Adipocyte (in vitro differentiated cells): Measurements from ENCODE around the gene PARVB.

Source experiments
- DNase-seq: peaks from one replicate; pipeline ENCODE4 v3.0.0-alpha.2; 2015; ENCODE audit warnings: low read depth
- H3K27me3 ChIP-seq: replicated peaks from 2 replicates; pipeline ENCODE4 v1.7.0; 2013; ENCODE audit warnings: mild to moderate bottlenecking, low read length, moderate library complexity; ENCODE audit not compliant: control insufficient read depth, insufficient read depth
- H3K36me3 ChIP-seq: 2 replicates; pipeline ENCODE4 v1.7.0; 2013; ENCODE audit warnings: low read length, mild to moderate bottlenecking, moderate library complexity; ENCODE audit not compliant: control insufficient read depth, insufficient read depth, severe bottlenecking
- H3K4me1 ChIP-seq: 2 replicates; pipeline ENCODE4 v1.7.0; 2013; ENCODE audit warnings: mild to moderate bottlenecking, low read length, moderate library complexity; ENCODE audit not compliant: control insufficient read depth, insufficient read depth
- H3K4me3 ChIP-seq: 2 replicates; pipeline ENCODE4 v1.7.0; 2013; ENCODE audit warnings: mild to moderate bottlenecking, low read length, moderate library complexity
- H3K9ac ChIP-seq: 2 replicates; pipeline ENCODE4 v1.7.0; 2013; ENCODE audit warnings: mild to moderate bottlenecking, low read length, moderate library complexity
- H3K9me3 ChIP-seq: 2 replicates; pipeline ENCODE4 v1.7.0; 2013; ENCODE audit warnings: mild to moderate bottlenecking, low read length, moderate library complexity; ENCODE audit not compliant: control insufficient read depth

Gene PARVB

GRCh38 chr22:44080936-44081861 is 57.1 kb downstream of the PARVB start:
- H3K4me3 ChIP-seq = no peak overlapping the region
- H3K9ac ChIP-seq = no peak overlapping the region
- H3K36me3 ChIP-seq = no peaks in the 10 kb centered on the region

GRCh38 chr22:44082801-44083200 is 58.7 kb downstream of the PARVB start:
- Histone ChIP-seq H3K4me1 (peaks cover 12% of the 10 kb centered on the region), H3K9ac (no peak overlapping the region)

More at GRCh38 chr22:44080936-44081861, 57.1 kb downstream of the PARVB start:
- H3K4me1 ChIP-seq = peaks cover 4% of the 10 kb centered on the region
- H3K27me3 ChIP-seq = no peaks in the 10 kb centered on the region
- no peaks in the 10 kb centered on the region for H3K9me3 ChIP-seq
- DNase-seq = peak; percentile 88

GRCh38 chr22:44084044-44084772 is 60.1 kb downstream of the PARVB start:
- no peaks in the 10 kb centered on the region for H3K27me3 ChIP-seq
- DNase-seq = no peak
- no peaks in the 10 kb centered on the region for H3K9me3 ChIP-seq
- H3K4me1 ChIP-seq = peaks cover 16% of the 10 kb centered on the region
- H3K36me3 ChIP-seq = no peaks in the 10 kb centered on the region
- H3K4me3 ChIP-seq = no peak overlapping the region
- H3K9ac ChIP-seq = no peak overlapping the region

More at GRCh38 chr22:44082801-44083200, 58.7 kb downstream of the PARVB start:
- Histone ChIP-seq H3K36me3 (no peaks in the 10 kb centered on the region), H3K4me3 (no peak overlapping the region), H3K27me3 (no peaks in the 10 kb centered on the region), H3K9me3 (no peaks in the 10 kb centered on the region)
- DNase-seq = no peak

GRCh38 chr22:44085743-44086270 is 61.7 kb downstream of the PARVB start:
- Histone ChIP-seq H3K4me3 (no peak overlapping the region), H3K27me3 (no peaks in the 10 kb centered on the region), H3K4me1 (peaks cover 16% of the 10 kb centered on the region), H3K9ac (peak overlapping the region; percentile 46), H3K9me3 (no peaks in the 10 kb centered on the region), H3K36me3 (no peaks in the 10 kb centered on the region)
- peak; percentile 28 for DNase-seq

- no peak for DNase-seq
Observed at GRCh38 chr22:44086271-44087088, 62.4 kb downstream of the PARVB start.

GRCh38 chr22:44087089-44087430 is 63.0 kb downstream of the PARVB start:
- Histone ChIP-seq H3K4me1 (peaks cover 16% of the 10 kb centered on the region), H3K9me3 (no peaks in the 10 kb centered on the region), H3K4me3 (no peak overlapping the region), H3K9ac (peak overlapping the region; percentile 3), H3K36me3 (no peaks in the 10 kb centered on the region), H3K27me3 (no peaks in the 10 kb centered on the region)
- DNase-seq = no peak

More at GRCh38 chr22:44086271-44087088, 62.4 kb downstream of the PARVB start:
- peaks cover 16% of the 10 kb centered on the region for H3K4me1 ChIP-seq
- H3K9me3 ChIP-seq = no peaks in the 10 kb centered on the region
- no peaks in the 10 kb centered on the region for H3K27me3 ChIP-seq
- H3K36me3 ChIP-seq = no peaks in the 10 kb centered on the region
- no peak overlapping the region for H3K4me3 ChIP-seq
- peak overlapping the region; percentile 46 for H3K9ac ChIP-seq

- no peak overlapping the region for H3K9ac ChIP-seq
- H3K4me1 ChIP-seq = peaks cover 16% of the 10 kb centered on the region
- H3K36me3 ChIP-seq = peaks cover 3% of the 10 kb centered on the region
- H3K9me3 ChIP-seq = no peaks in the 10 kb centered on the region
- DNase-seq = peak; percentile 70
- H3K27me3 ChIP-seq = no peaks in the 10 kb centered on the region
- H3K4me3 ChIP-seq = no peak overlapping the region
Observed at GRCh38 chr22:44088976-44089570, 65.0 kb downstream of the PARVB start.

- H3K36me3 ChIP-seq = peaks cover 8% of the 10 kb centered on the region
- no peak overlapping the region for H3K4me3 ChIP-seq
- peaks cover 16% of the 10 kb centered on the region for H3K4me1 ChIP-seq
- DNase-seq = no peak
- H3K9ac ChIP-seq = no peak overlapping the region
- no peaks in the 10 kb centered on the region for H3K27me3 ChIP-seq
- H3K9me3 ChIP-seq = no peaks in the 10 kb centered on the region
Observed at GRCh38 chr22:44089717-44090570, 65.8 kb downstream of the PARVB start.

GRCh38 chr22:44090571-44090905 is 66.4 kb downstream of the PARVB start:
- no peaks in the 10 kb centered on the region for H3K9me3 ChIP-seq
- DNase-seq = no peak
- H3K4me3 ChIP-seq = no peak overlapping the region
- H3K9ac ChIP-seq = no peak overlapping the region
- peaks cover 16% of the 10 kb centered on the region for H3K4me1 ChIP-seq
- no peaks in the 10 kb centered on the region for H3K27me3 ChIP-seq
- peaks cover 10% of the 10 kb centered on the region for H3K36me3 ChIP-seq
